Activated CD8-positive, alpha-beta T cell treated with anti-CD3 and anti-CD28 coated beads for 36 hours (primary cell): ENCODE measurements around the gene CAMK1D. TPM values are rescaled to one million over a fixed set of nuclear protein-coding genes. Genes with fewer than 3 reads are reported as not detected.

ENCODE experiments used
- ATAC-seq: fragments of 200-7000 bp; cut with Tn5 transposase; one replicate; pipeline ENCODE4 v1.10.0; 2021; ENCODE audit warnings: mild to moderate bottlenecking, moderate library complexity
- CTCF ChIA-PET: fragments of 350-600 bp; sonication (Branson Sonifier 250); formaldehyde crosslinking; loops from one replicate; lab custom pipeline; 2021; ENCODE audit warnings: antibody characterized with exemption; lab: Charles Lee
- POLR2A ChIA-PET: fragments of 350-600 bp; sonication (Branson Sonifier 250); formaldehyde crosslinking; loops from one replicate; lab custom pipeline; 2021; ENCODE audit warnings: antibody characterized with exemption; lab: Charles Lee
- DNase-seq: peaks from one replicate; pipeline ENCODE4 v3.0.0-alpha.2; 2020
- H3K27ac Mint-ChIP-seq: one replicate; pipeline ENCODE4 v1.8.0; 2021; ENCODE audit warnings: mild to moderate bottlenecking, mixed read lengths
- H3K27me3 Mint-ChIP-seq: one replicate; pipeline ENCODE4 v1.8.0; 2021; ENCODE audit warnings: mixed read lengths
- H3K36me3 Mint-ChIP-seq: one replicate; pipeline ENCODE4 v1.8.0; 2021; ENCODE audit warnings: low read depth, mixed read lengths
- H3K4me1 Mint-ChIP-seq: one replicate; pipeline ENCODE4 v1.8.0; 2021; ENCODE audit warnings: low read depth, mixed read lengths
- H3K4me3 Mint-ChIP-seq: one replicate; pipeline ENCODE4 v1.8.0; 2021; ENCODE audit warnings: mild to moderate bottlenecking, moderate library complexity, mixed read lengths
- H3K9me3 Mint-ChIP-seq: one replicate; pipeline ENCODE4 v1.8.0; 2021; ENCODE audit warnings: mixed read lengths
- intact Hi-C: fragments of 100-400 bp; cut with micrococcal nuclease; formaldehyde crosslinking; loops from one replicate; pipeline ENCODE4 v1.10.0; 2022
- total RNA-seq, 2 experiments: library from RNA; stranded (reverse); gene quantifications; one replicate each; pipeline ENCODE4 v1.2.3, GENCODE V29; 2021
- TF ChIP-seq, protein P1 (sequence below): fragments of 200-600 bp; IDR thresholded peaks from one replicate; pipeline ENCODE4 v1.8.0; 2022; ENCODE audit warnings: antibody characterized with exemption, mild to moderate bottlenecking

CAMK1D gene
- total RNA-seq, 2 experiments from 2014 or later = 13.8 TPM

DNA sequence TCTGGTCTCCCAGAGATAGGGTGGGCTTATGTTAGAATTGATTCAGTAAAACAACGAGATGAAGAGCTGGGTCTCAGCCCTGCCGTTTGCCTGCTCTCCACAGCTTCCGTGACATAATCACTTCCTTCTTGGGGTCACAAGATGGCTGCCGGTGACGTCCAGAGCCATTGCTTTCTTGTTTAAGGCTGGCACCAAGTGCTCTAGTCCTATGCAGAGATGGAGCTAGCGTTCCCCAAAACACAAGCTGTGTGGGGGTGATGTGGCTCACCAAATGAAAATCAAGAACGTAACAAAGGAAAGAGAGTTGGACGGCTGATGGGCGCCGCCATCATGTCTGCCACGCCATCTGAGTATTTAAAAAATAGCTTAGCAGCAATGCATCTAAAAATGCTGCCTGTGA is 296.1 kb downstream of the CAMK1D start:
- H3K4me1 Mint-ChIP-seq = peaks cover 21% of the 10 kb centered on the region
- CTCF ChIA-PET = interaction anchor here (1.4 to 3.9 kb wide), 4 partner anchors 9 to 62 kb away, joined by 3 to 24 read pairs (median 5); no protein-coding TSS in a partner anchor
- intact Hi-C loops = no loop called here

DNA sequence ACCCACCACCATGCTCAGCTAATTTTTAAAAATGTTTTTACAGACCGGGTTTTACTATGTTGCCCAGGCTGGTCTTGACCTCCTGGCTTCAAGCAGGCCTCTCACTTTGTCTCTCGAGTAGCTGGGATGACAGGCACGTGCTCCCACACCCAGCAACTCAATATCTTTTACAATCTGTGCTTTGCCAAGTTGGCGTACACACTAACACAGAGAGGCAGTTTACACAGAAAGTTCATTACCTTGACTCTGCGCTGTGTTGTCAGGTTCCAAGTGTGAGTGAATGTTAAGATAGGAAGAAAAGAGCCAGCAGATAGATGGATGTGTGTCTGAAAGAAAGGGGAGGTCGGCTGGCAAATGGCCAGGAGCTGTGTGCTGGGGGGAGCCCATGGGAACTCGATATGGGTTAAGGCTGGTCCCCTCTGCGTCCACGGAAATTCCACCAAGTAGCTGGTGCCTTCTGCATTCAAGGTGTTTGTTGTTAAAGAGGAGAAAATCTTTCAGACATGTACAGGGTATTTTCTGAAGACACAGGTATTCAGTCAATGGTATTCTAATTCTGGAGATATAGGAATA is 299.8 kb downstream of the CAMK1D start:
- DNase-seq = no peak
- H3K27ac Mint-ChIP-seq = no peak overlapping the region
- ChIA-PET POLR2A (interaction anchor here (0.7 kb wide), 1 partner anchor 102 kb away, joined by 3 read pairs; no protein-coding TSS in a partner anchor), CTCF (no interaction called here)
- peaks cover 7% of the 10 kb centered on the region for H3K36me3 Mint-ChIP-seq
- ATAC-seq = no peak
- peaks cover 1% of the 10 kb centered on the region for H3K9me3 Mint-ChIP-seq
- no peak overlapping the region for H3K4me3 Mint-ChIP-seq
- intact Hi-C loops = no loop called here
- TF ChIP-seq, protein P1, sequence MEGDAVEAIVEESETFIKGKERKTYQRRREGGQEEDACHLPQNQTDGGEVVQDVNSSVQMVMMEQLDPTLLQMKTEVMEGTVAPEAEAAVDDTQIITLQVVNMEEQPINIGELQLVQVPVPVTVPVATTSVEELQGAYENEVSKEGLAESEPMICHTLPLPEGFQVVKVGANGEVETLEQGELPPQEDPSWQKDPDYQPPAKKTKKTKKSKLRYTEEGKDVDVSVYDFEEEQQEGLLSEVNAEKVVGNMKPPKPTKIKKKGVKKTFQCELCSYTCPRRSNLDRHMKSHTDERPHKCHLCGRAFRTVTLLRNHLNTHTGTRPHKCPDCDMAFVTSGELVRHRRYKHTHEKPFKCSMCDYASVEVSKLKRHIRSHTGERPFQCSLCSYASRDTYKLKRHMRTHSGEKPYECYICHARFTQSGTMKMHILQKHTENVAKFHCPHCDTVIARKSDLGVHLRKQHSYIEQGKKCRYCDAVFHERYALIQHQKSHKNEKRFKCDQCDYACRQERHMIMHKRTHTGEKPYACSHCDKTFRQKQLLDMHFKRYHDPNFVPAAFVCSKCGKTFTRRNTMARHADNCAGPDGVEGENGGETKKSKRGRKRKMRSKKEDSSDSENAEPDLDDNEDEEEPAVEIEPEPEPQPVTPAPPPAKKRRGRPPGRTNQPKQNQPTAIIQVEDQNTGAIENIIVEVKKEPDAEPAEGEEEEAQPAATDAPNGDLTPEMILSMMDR = no peak
- H3K4me1 Mint-ChIP-seq = peaks cover 17% of the 10 kb centered on the region
- no peaks in the 10 kb centered on the region for H3K27me3 Mint-ChIP-seq

More for the DNA sequence above, 296.1 kb downstream of the CAMK1D start:
- Mint-ChIP-seq H3K4me3 (no peak overlapping the region), H3K36me3 (no peaks in the 10 kb centered on the region), H3K27ac (no peak overlapping the region), H3K27me3 (no peaks in the 10 kb centered on the region), H3K9me3 (no peaks in the 10 kb centered on the region)
- TF ChIP-seq, protein P1 = no peak
- POLR2A ChIA-PET = no interaction called here
- no peak for DNase-seq
- no peak for ATAC-seq

DNA sequence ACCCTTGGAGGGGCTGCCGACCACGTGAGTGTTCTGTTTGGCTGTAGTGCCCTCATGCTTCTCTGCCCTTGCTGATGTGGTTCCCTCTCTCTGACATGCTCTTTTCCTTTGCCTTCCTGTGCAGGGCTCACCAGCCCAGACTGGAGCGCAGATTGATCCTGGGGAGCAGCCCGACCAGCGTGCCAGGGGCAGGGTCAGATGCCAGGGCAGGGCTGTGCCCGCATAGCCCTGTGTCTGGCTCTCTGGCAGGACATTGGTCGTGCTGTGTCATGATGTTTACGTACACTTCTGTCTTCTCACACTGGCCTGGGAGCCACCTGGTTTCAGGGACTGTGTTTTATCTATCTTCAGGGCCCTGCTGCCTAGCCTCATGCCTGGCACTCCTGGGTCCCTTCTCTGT is 300.8 kb downstream of the CAMK1D start:
- TF ChIP-seq, protein P1 = no peak
- Mint-ChIP-seq H3K27ac (no peak overlapping the region), H3K36me3 (peaks cover 9% of the 10 kb centered on the region), H3K4me1 (peaks cover 7% of the 10 kb centered on the region), H3K27me3 (no peaks in the 10 kb centered on the region), H3K4me3 (no peak overlapping the region), H3K9me3 (peaks cover 3% of the 10 kb centered on the region)
- intact Hi-C loops = no loop called here
- ChIA-PET CTCF (no interaction called here), POLR2A (no interaction called here)
- DNase-seq (no peak), ATAC-seq (no peak)

DNA sequence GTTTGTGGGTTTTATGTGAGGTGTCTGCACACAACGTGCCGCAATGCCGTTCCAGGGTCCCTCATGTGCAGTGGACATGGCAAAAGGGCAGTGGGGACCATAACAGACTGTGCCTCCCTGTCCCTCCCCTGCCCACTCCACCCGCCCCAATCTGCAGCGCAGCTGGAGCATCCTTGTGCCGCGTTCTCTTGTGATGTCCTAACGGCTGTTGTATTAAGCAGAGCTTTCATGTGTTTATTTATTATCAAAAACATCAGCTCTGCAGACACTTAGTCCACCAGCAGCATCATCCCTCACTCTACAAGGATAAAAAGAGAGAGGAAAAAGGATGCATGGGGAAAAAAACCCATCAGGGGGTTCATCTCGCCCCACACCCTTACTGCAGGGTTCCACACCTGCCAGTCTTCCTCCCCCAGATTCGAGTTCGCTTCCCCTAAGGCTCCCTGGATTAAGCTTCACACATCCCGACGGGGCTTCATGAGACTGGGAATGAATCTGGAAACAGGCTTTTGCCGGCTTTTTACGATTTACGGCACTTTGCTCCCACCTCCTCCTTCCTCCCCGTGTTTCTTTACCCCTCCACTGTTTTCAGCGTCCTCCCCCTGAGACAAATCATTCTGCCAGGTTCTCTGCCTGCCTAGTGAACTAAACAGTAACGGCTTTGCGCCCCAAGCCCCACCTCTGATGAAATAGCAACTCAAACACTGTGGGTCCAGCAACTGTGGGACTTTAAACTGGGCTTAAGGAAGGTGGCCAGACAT is 301.4 kb downstream of the CAMK1D start:
- Mint-ChIP-seq H3K9me3 (peaks cover 3% of the 10 kb centered on the region), H3K36me3 (peaks cover 9% of the 10 kb centered on the region), H3K27me3 (no peaks in the 10 kb centered on the region), H3K4me1 (peaks cover 3% of the 10 kb centered on the region), H3K27ac (no peak overlapping the region), H3K4me3 (no peak overlapping the region)
- POLR2A ChIA-PET = no interaction called here
- TF ChIP-seq, protein P1 = no peak
- DNase-seq (no peak), ATAC-seq (no peak)
- intact Hi-C loops = no loop called here
- CTCF ChIA-PET = no interaction called here

DNA sequence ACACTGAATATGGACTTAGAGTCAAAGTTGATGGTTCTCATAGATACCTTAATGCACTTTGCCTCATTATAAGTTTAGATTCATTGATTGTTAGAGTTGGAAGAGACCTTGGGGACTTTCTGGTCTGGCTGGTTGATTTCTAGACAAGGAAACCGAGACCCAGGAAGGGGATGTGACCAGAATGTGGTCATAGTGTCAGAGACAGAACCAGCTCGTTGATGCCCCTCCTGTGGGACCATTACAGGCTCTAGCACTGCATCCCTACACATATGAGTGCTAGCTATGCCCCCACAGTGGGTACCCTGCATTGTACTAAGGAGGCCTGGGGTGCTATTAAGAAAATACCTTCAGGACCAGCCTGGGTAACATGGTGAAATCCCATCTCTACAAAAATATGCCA is 306.6 kb downstream of the CAMK1D start:
- Mint-ChIP-seq H3K36me3 (peaks cover 9% of the 10 kb centered on the region), H3K4me1 (peaks cover 23% of the 10 kb centered on the region), H3K4me3 (no peak overlapping the region), H3K27me3 (no peaks in the 10 kb centered on the region), H3K27ac (no peak overlapping the region), H3K9me3 (peaks cover 3% of the 10 kb centered on the region)
- CTCF ChIA-PET = interaction anchor here (0.6 to 4.1 kb wide), 56 partner anchors 9 to 458 kb away, joined by 3 to 38 read pairs (median 4); partner anchors contain the start of gene CAMK1D
- TF ChIP-seq, protein P1 = no peak
- DNase-seq (no peak), ATAC-seq (peak; percentile 41)
- POLR2A ChIA-PET = interaction anchor here (1.7 kb wide), 1 partner anchor 12 kb away, joined by 6 read pairs; no protein-coding TSS in a partner anchor
- intact Hi-C loops = loop anchor here (5.0 kb wide), 1 partner anchor 394 kb away; no protein-coding TSS in a partner anchor
